Measurements from ENCODE around the gene PLXNA2.

The PLXNA2 gene

GRCh38 chr1:208157769-208158168 is 86.4 kb downstream of the PLXNA2 start:
- Histone ChIP-seq H2AFZ (ENCODE audit: low read depth, low read length) (no peak overlapping the region), H3K36me3 (replicated peaks; ENCODE audit: low read depth, low read length) (no peaks in the 10 kb centered on the region), H3K9ac (ENCODE audit: low read length) (no peak overlapping the region), H3K27me3 (ENCODE audit: low read depth, low read length) (no peaks in the 10 kb centered on the region), H3K79me2 (ENCODE audit: low read length) (no peaks in the 10 kb centered on the region), H4K20me1 (ENCODE audit: insufficient read depth, low read length) (no peaks in the 10 kb centered on the region), H3K27ac (ENCODE audit: low read length) (no peak overlapping the region), H3K4me1 (ENCODE audit: low read length) (peaks cover 50% of the 10 kb centered on the region), H3K4me3 (ENCODE audit: low read length) (no peak overlapping the region), H3K4me2 (ENCODE audit: low read length) (no peak overlapping the region), H3K9me3 (ENCODE audit: insufficient read depth, low read length) (no peaks in the 10 kb centered on the region)
- TF ChIP-seq EZH2phosphoT487 (IDR thresholded peaks at IDR 0.05; ENCODE audit: low read depth): no peak
- TF ChIP-seq CTCF (IDR thresholded peaks at IDR 0.05; ENCODE audit: low read depth, low read length): no peak

- Histone ChIP-seq H3K9me3 (ENCODE audit: insufficient read depth, low read length) (no peaks in the 10 kb centered on the region), H3K4me2 (ENCODE audit: low read length) (no peak overlapping the region), H3K79me2 (ENCODE audit: low read length) (no peaks in the 10 kb centered on the region), H3K27ac (ENCODE audit: low read length) (no peak overlapping the region), H3K4me1 (ENCODE audit: low read length) (peaks cover 50% of the 10 kb centered on the region), H4K20me1 (ENCODE audit: insufficient read depth, low read length) (no peaks in the 10 kb centered on the region), H2AFZ (ENCODE audit: low read depth, low read length) (no peak overlapping the region), H3K36me3 (replicated peaks; ENCODE audit: low read depth, low read length) (no peaks in the 10 kb centered on the region), H3K27me3 (ENCODE audit: low read depth, low read length) (no peaks in the 10 kb centered on the region), H3K9ac (ENCODE audit: low read length) (no peak overlapping the region), H3K4me3 (ENCODE audit: low read length) (no peak overlapping the region)
- TF ChIP-seq CTCF (IDR thresholded peaks at IDR 0.05; ENCODE audit: low read depth, low read length) (no peak), EZH2phosphoT487 (IDR thresholded peaks at IDR 0.05; ENCODE audit: low read depth) (no peak)
Measured at GRCh38 chr1:208156741-208157140, 87.4 kb downstream of the PLXNA2 start.

DNA sequence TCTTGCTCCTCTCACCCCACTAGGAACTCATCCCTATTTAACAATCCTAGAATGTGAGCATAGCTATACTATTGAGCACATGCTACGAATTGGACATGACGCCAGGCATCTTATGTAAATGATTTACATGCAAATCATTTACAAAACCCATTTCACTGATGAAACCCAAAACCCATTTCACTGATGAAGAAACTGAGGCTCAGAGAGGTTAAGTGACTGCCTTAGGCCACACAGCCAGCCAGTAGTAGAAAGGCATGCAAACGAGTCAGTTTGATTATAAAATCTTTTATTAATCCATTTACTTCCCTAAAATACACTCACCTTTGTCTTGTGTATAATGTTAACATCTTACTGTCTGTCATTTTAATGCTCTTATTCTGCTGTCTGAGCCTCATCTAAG is 87.9 kb downstream of the PLXNA2 start:
- no peak overlapping the region for H2AFZ ChIP-seq (ENCODE audit: low read depth, low read length)
- no peaks in the 10 kb centered on the region for H3K27me3 ChIP-seq (ENCODE audit: low read depth, low read length)
- peaks cover 50% of the 10 kb centered on the region for H3K4me1 ChIP-seq (ENCODE audit: low read length)
- H3K4me2 ChIP-seq (ENCODE audit: low read length): no peak overlapping the region
- H3K36me3 ChIP-seq (replicated peaks; ENCODE audit: low read depth, low read length): no peaks in the 10 kb centered on the region
- TF ChIP-seq EZH2phosphoT487 (IDR thresholded peaks at IDR 0.05; ENCODE audit: low read depth): no peak
- TF ChIP-seq CTCF (IDR thresholded peaks at IDR 0.05; ENCODE audit: low read depth, low read length): no peak
- no peak overlapping the region for H3K27ac ChIP-seq (ENCODE audit: low read length)
- H3K9me3 ChIP-seq (ENCODE audit: insufficient read depth, low read length): no peaks in the 10 kb centered on the region
- H4K20me1 ChIP-seq (ENCODE audit: insufficient read depth, low read length): no peaks in the 10 kb centered on the region
- no peaks in the 10 kb centered on the region for H3K79me2 ChIP-seq (ENCODE audit: low read length)
- no peak overlapping the region for H3K9ac ChIP-seq (ENCODE audit: low read length)
- no peak overlapping the region for H3K4me3 ChIP-seq (ENCODE audit: low read length)

GRCh38 chr1:208154679-208155642 is 89.2 kb downstream of the PLXNA2 start:
- Histone ChIP-seq H3K9ac (ENCODE audit: low read length) (no peak overlapping the region), H3K4me3 (ENCODE audit: low read length) (no peak overlapping the region), H3K79me2 (ENCODE audit: low read length) (no peaks in the 10 kb centered on the region), H3K27ac (ENCODE audit: low read length) (no peak overlapping the region), H3K4me1 (ENCODE audit: low read length) (peaks cover 39% of the 10 kb centered on the region), H2AFZ (ENCODE audit: low read depth, low read length) (no peak overlapping the region), H3K27me3 (ENCODE audit: low read depth, low read length) (no peaks in the 10 kb centered on the region), H3K36me3 (replicated peaks; ENCODE audit: low read depth, low read length) (no peaks in the 10 kb centered on the region), H3K4me2 (ENCODE audit: low read length) (no peak overlapping the region), H4K20me1 (ENCODE audit: insufficient read depth, low read length) (no peaks in the 10 kb centered on the region), H3K9me3 (ENCODE audit: insufficient read depth, low read length) (no peaks in the 10 kb centered on the region)
- no peak for TF ChIP-seq CTCF (IDR thresholded peaks at IDR 0.05; ENCODE audit: low read depth, low read length)
- no peak for TF ChIP-seq EZH2phosphoT487 (IDR thresholded peaks at IDR 0.05; ENCODE audit: low read depth)
